ENCODE results near the gene SIGLEC7.

GRCh38 chr19:51196181-51196580 lies 54.1 kb downstream of the SIGLEC7 start:
- no peak for TF ChIP-seq CTCF (IDR thresholded peaks at IDR 0.05)
- TF ChIP-seq POLR2A (IDR thresholded peaks at IDR 0.05), result no peak
